Measurements from ENCODE around the gene KRTAP4-7.
"Not testable (repeated sequence)": the region's sequence is repeated elsewhere in the genome, so short reads cannot be mapped to it uniquely, and the experiment has no call there.

KRTAP4-7 gene

DNA sequence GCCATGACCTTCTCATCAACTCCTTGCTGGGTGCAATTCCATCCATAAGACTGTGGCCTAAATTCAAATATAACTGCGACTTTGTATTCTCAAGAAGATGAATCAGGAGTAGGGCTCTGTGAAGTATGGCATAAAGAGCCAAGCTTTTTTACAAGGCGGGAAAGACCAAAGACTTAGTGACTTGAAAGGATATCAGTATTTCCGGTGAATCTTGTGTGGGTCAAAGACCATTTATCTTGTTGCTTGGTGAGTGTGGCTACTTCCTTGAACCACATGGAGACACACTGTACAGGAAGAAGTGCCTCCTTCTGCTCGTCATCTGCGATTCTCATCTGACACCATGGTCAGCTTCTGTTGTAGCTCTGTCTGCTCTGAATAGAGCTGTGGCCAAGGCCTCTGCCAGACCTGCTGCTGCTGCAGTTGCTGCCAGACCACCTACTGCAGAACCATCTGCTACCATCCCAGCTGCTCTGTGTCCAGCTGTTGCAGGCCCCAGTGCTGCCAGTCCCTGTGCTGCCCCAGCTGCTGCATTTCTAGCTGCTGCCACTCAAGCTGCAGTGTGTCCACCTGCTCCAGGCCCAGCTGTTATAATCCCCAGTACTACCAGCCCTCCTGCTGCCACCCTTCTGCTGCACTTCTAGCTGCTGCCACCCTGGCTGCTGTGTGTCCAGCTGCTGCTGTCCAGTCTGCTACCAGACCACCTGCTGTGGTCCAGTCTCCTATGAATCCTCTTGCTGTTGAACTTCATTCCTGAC, 12.2 kb upstream of the KRTAP4-7 start:
- no peak for DNase-seq (ENCODE audit: low read depth)
- TF ChIP-seq, protein P1, sequence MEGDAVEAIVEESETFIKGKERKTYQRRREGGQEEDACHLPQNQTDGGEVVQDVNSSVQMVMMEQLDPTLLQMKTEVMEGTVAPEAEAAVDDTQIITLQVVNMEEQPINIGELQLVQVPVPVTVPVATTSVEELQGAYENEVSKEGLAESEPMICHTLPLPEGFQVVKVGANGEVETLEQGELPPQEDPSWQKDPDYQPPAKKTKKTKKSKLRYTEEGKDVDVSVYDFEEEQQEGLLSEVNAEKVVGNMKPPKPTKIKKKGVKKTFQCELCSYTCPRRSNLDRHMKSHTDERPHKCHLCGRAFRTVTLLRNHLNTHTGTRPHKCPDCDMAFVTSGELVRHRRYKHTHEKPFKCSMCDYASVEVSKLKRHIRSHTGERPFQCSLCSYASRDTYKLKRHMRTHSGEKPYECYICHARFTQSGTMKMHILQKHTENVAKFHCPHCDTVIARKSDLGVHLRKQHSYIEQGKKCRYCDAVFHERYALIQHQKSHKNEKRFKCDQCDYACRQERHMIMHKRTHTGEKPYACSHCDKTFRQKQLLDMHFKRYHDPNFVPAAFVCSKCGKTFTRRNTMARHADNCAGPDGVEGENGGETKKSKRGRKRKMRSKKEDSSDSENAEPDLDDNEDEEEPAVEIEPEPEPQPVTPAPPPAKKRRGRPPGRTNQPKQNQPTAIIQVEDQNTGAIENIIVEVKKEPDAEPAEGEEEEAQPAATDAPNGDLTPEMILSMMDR (IDR thresholded peaks at IDR 0.05; ENCODE audit: low read depth, low read length, missing control alignments) = no peak
- H3K4me3 ChIP-seq (ENCODE audit: low read depth, low read length) = no peak overlapping the region

DNA sequence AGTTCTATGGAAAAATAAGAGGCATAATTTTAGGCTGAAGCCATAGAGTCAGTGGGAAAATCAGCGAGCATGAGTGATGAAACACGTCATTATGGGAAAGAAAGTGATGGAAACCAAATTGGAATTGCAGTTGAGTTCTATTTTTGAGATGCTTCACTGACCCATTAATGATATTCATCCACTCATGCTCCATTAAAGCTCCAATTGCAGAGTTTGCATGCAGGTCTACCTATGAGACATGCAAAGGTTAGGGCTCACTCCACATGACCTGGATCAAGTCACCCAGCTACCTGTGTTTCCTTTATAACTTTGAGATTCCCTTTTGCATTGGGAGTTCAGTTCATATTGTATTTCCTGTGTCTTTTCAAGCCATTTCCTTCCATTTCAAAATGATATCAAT, 10.3 kb upstream of the KRTAP4-7 start:
- DNase-seq (ENCODE audit: low read depth) = no peak
- TF ChIP-seq, protein P1 (IDR thresholded peaks at IDR 0.05; ENCODE audit: low read depth, low read length, missing control alignments) = no peak

DNA sequence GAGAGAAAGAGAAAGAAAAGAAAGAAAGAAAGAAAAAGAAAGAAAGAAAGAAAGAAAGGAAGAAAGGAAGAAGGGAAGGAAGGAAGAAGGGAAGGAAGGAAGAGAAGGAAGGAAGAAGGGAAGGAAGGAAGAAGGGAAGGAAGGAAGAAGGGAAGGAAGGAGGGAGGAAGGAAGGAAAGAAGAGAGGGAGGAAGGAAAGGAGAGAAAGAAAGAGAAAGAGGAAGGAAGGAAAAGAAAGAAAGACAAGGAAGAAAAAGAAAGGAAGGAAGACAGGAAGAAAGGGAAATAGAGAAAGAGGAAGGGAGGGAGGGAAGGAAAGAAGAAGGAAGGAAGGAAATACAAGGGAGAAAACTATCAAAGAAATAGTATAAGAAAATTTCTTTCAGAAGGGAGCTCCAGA, 7.2 kb upstream of the KRTAP4-7 start:
- no peak overlapping the region for H3K4me3 ChIP-seq (ENCODE audit: low read depth, low read length)
- no peak for DNase-seq (ENCODE audit: low read depth)
- TF ChIP-seq, protein P1 (IDR thresholded peaks at IDR 0.05; ENCODE audit: low read depth, low read length, missing control alignments) = no peak

More for the DNA sequence above, 10.3 kb upstream of the KRTAP4-7 start:
- H3K4me3 ChIP-seq (ENCODE audit: low read depth, low read length) = no peak overlapping the region

DNA sequence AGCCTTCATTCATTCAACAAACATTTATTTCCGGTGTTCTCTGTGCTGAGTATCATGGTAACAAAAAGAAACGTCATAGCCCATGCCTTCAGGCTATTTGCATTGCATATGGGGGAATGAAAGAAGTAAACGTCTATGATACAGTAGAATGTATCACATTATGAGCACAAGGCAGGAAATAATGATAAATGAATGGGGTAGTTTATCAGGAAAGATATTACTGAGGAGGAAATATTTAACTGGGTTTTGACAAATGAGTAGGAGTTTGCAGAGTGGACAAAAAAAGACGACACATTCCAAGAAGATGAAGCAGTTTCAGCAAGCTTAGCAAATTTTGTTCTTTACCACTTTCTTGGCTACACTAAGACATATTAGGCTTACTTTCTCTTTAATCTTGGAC, 1.3 kb upstream of the KRTAP4-7 start:
- H3K4me3 ChIP-seq (ENCODE audit: low read depth, low read length) = no peak overlapping the region
- DNase-seq (ENCODE audit: low read depth) = no peak
- TF ChIP-seq, protein P1 (IDR thresholded peaks at IDR 0.05; ENCODE audit: low read depth, low read length, missing control alignments) = no peak

DNA sequence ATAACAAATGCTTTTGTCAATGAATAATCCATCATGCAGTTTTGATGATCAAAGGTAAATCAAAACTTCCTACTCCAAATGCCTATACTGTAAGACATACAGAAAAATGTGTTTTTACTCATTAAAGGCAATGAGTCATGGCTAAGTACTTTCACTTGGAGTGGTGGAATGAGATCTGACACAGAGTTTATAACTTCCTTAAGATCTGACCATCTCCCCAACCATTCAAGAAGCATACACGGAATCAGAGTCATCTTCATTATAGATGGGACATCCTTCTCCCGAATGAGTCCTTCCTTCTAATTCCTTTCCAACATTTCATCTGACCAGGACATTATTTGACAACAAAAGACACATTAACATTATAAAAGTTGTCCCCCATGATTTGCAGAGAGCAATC, 523 bp upstream of the KRTAP4-7 start:
- not testable (repeated sequence) for H3K4me3 ChIP-seq (ENCODE audit: low read depth, low read length); DNase-seq (ENCODE audit: low read depth)

DNA sequence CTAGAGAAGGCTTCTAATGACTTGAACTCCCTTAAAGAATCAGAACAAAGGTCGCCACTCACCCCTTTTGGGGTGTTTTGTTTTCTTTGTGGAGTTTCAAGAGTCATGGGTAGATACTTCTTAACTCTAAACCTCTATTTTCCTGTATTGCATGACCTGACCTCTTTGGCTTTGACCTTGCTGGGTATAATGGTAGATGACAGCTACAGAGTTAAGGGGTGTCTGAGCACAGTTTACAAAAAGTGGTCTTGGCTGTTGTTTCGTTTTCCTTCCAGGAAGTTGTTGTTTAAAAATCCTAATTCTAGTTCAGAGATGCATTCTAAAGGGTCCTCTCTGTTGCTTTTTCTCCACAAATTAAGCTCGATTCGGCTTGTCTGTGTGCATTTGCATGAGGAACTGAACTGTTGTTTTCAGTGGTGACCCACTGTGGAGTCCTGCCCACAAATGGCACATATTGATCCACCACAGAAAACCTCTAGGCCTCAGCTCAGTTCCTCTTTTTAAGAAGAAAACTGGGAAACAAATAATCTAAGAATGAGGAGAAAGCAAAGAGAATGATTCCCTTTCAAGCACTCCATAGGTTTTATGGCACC, 4.9 kb downstream of the KRTAP4-7 start:
- not testable (repeated sequence) for H3K4me3 ChIP-seq (ENCODE audit: low read depth, low read length)

DNA sequence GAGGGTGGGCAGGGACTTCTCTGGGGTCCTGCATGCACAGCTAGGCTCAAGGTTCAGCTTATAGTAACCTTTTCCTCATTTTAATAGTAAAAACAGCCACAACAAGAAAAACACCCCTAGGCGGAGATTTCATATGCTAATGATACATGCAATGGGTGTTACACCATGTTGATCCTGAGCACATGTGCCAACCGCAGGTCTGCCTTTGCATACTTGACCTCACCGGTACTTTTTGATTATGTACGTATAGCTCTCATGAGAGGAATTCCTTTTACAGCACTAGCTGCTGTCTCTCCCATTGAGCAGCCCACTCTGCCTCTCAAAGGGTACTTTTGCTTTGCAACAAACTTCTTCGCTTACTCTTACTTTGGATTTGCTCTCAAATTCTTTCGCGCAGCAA, 12.1 kb downstream of the KRTAP4-7 start:
- H3K4me3 ChIP-seq (ENCODE audit: low read depth, low read length) = no peak overlapping the region
- DNase-seq (ENCODE audit: low read depth) = no peak
- TF ChIP-seq, protein P1 (IDR thresholded peaks at IDR 0.05; ENCODE audit: low read depth, low read length, missing control alignments) = no peak

More for the DNA sequence above, 4.9 kb downstream of the KRTAP4-7 start:
- DNase-seq (ENCODE audit: low read depth) = not testable (repeated sequence)

DNA sequence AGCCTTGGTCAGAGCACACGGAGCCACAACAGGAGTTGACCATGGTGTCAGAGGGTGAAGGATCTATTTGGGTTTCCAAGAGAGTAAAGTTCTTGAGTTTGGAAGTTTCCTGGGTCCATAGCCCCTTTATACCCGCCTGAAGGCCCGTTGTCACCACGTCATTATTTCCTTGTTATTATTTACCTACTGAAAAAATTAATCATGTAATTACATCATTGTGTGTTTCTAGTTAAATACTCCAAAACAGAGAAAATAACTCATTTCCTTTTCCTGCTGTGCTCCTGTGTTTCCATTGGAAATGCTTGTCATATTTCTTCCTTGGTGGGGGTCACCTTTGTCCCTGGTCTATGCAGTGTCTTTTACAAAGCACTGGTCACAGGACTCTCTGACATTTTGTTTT, 14.1 kb downstream of the KRTAP4-7 start, which contains the start of gene KRTAP4-8:
TSS of gene KRTAP4-8 (minus strand) at position 101 of the 400 bp plus-strand sequence. CDS start at position 43, 58 bp downstream.
- DNase-seq (ENCODE audit: low read depth) = no peak
- H3K4me3 ChIP-seq (ENCODE audit: low read depth, low read length) = no peak within 1 kb of the TSS
- TF ChIP-seq, protein P1 (IDR thresholded peaks at IDR 0.05; ENCODE audit: low read depth, low read length, missing control alignments) = no peak

Data from GM12864 (cell line).